Pons (tissue), 1 donor: ENCODE results near the gene IL24.

Experiments used
- DNase-seq: peaks from one replicate; pipeline ENCODE4 v3.0.0-alpha.2; 2016; ENCODE audit warnings: low spot score

IL24 gene

DNA sequence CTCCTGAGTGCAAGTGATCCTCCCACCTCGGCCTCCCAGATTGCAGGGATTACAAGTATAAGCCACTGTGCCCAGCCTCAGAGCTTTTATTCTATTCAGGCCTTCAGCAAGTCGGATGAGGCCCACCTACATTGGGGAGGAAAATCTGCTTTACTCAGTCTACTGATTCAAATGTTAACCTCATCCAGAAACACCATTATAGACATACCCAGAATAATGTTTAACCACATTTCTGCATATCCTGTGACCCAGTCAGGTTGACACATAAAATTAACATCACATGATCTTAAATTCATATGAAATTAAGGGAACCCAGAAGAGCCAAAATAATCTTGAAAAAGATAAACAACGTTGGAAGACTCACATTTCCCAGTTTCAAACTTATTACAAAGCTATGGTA is 16.9 kb upstream of the IL24 start:
- no peak for DNase-seq

DNA sequence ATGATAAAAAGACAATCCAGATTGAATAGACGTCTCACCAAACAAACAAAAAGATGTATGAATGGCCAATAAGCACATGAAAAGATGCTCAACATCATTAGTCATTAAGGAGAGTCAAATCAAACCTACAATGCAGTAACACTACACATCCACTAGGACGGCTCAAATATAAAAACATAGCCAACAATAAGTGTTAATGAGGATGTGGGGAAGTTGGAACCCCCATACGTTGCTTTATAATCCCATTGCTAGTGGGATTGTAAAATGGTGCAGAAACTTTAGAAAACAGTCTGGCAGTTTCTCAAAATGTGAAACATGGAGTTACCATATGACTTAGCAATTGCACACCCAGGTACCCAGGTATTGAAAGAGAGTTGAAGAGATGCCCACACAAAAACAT is 14.7 kb upstream of the IL24 start:
- no peak for DNase-seq

DNA sequence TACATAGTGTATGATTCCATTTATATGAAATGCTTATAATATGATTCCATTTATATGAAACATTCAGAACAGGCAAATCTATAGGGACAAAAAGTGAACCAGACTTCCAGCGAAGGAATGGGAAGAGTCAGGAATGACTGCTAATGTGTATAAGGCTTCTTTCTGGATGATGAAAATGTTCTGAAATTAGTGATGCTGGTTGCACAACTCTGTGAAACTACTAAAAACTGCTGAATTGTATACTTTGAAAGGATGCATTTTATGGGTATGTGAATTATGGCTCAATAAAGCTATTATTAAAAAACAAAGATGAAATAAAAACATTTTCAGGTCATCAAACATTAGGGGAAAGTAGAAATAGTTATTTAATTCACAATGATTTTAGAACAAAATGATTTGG is 14.1 kb upstream of the IL24 start:
- no peak for DNase-seq

DNA sequence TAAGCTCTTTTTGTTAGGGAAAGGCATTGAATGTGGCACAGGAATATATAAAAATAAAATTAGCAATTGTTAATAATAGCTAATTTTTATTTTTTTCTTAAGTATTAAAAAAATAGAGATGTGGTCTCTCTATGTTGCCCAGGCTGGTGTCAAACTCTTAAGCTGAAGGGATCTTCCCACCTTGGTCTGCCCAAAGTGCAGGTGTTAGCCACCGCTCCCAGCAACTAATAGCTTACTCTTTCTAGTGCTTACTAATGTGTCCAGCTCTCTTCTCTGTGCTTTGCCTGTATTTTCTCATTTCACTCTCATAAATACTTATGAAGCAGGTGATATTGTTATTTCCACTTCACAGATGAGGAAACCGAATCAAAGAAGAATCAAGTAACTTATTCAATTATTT is 13.4 kb upstream of the IL24 start:
- DNase-seq: no peak

DNA sequence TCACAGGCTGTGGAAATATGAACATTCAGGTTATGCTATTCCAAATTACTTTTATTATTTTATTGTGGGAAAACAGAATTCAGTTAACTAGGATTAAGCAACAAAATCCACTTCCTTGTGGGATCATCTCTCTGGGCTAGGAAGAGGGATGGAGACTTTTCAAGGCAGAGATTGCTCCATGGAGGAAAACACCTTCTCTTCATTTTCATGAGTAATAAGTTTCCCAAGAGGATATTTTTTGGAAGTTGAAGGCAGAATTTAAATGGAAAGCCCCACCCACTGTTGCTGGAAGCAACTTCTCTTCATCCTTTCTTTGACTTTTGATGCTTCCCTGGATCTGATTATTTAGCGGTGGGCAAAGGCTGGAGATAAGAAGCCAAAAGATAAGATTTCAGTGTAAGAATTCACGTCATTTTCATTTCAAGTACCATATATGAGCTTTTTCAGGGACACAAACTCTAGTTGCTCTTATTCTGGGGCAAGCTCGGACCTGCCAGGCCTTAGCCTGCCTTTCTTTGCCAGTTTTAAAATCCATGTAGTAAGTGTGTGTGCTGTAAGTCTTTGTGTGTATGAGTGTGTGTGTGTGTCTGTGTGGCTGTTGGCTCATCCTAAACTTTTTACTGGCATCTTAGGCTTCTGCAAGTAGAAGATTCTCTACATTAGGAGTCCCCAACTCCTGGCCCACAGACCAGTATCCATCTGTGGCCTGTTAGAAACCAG is 11.7 kb upstream of the IL24 start:
- DNase-seq: no peak

DNA sequence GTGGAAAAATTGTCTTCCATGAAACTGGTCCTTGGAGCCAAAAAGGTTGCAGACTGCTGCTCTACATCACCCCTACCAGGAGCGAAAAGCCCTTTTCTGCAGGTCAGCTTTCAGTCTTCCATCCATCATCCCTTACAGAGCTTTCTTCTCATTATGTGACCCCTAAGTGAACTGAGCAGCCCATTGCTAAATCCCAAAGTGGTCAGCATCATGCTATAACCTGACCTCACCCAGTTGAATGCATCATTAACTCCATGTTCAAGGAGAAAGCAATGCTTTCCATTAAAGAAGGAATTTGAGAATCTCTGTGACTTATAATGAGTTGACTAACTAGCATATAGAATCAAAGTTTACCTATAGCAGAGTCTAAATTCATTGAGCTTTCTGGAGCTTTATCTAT is 10.4 kb upstream of the IL24 start:
- DNase-seq: no peak

DNA sequence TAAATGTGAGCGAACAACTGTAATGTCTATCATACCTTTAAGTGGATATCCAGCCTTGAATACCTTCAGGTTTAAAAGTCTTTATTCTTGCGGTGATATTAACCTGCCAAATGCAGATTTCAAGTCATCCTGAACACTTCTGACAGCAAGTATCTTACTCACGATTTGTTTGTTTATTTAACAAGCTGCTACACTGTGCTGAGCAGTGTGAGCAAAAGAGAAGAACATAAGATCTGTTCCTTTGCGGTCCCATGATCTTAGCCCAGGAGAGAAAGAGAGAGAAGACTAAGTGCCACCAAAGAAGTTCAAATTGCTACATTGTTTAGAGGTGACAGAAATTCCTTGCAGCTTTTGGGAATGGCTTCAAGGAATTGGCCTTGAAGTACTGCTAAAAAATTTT is 9.5 kb upstream of the IL24 start:
- no peak for DNase-seq

DNA sequence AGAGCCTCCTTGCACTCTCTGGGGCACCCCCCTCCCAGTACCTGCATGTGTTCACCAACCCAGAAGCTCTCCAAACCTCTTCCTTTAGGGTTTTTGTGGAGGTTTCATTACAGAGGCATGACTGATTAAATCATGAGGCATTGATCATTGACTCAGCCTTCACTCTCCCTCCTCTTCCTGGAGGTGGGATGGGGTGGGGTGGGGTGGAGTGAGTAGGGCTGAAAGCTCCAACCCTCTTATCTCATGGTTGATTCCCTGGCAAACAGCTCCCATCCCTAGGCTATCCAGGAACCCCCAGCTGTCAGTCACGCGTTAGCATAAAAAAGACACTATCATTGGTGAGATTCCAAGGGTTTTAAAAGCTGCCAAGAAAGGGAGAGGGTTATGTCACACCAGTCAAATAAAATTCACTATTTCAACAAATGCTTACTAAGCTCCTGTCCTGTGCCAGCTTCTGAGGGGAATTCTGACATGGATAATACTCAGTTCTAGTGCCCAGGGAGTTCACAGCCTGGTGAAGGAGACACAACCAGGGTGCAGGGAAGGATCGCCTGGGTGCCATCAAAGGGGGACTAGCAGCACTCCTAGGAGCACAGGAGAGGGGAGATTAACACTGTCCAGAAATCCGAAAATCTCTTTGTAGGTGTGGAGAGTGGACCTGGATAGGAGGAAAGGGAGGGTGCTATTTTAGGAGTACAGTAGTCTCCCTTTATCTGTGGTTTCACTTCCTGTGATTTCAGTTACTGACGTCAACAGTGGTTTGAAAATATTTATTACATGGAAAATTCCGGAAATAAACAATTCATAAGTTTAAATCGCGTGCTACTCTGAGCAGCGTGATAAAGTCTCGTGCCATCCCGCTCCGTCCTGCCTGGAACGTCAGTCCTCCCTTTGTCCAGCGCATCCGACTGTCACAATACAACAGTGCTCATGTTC is 6.8 kb upstream of the IL24 start:
- DNase-seq: no peak

DNA sequence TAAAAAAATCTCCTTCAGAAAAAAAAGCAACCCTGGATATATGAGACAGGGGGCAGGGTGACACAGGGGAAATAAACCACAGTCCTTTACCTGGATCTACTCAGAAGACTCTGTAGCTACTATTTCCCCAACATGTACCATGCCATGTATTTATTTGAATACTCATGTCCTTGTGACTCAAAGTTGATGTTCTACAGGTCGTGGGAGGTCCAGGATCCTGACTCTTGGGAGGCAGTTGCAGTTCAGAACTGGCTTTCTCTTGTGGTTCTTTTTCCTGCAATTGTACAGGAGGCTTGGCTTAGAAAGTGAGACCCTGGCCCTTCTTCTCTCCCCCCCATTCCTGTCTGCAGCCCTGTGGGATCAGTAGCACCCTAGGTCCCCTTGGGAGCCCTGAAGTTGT is 5.8 kb upstream of the IL24 start:
- no peak for DNase-seq

DNA sequence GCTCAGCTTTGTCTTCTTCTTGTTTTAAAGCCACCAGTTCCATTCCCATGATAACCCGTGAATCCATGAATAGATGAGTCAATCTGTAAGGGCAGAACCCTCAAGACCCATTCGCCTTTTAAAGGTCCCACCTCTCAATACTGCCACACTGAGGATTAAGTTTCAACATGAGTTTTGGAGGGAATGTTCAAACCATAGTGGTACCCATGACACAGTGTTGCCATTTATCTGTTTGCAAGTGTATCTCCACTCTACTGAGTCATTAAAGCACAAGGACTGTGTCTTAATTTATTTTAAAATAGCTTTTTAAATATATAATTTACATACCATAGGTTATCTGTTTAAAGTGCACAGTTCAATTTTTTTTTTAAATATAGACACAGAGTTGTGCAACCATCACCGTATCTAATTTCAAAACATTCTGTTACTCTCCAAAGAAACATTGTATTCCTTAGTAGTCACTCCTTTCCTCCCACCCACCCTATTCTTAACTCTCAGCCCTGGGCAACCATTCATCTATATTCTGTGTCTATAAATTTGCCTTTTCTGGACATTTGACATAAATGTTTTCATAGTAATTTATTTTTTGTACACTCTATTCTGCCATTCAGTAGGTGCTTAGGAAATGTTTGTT is 4.8 kb upstream of the IL24 start:
- DNase-seq: no peak

DNA sequence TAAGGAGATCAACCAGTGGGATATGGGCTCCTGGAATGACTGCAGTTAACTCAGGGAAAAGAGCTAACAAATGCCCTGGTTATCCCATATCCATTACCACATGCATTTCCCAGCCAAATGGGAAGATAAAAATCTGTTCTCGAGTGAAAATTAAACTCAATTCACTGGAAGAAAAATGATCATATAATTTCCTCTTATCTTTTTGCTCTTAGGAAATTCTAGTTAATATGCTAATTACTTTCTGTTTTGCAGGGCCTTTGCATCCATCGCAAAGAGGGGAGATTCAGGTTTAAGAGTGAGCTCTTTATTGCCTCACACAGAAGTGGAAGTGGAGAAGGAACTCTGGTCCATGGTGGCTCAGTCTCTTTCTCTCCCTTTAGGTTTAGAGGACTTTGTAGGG is 3.9 kb upstream of the IL24 start:
- DNase-seq: no peak

DNA sequence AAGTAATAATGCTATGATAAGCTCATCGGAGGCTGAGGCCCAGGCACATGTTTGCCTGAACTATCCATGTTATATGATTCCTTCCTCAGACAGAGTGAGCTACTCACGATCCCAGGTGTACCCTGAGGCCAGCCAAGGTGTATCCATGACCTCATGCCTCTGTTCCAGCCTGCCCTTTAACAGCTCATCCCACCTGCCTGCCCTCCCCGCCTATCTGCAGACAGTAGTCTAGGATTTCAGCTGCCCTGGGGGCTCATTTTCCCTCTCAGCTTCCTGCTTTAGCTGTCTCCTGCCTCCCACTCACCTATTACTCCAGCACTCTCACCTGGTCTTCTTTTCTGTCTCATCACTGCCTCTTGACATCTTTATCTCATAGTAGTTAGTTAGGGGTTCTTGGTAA is 1.9 kb upstream of the IL24 start:
- DNase-seq: no peak

DNA sequence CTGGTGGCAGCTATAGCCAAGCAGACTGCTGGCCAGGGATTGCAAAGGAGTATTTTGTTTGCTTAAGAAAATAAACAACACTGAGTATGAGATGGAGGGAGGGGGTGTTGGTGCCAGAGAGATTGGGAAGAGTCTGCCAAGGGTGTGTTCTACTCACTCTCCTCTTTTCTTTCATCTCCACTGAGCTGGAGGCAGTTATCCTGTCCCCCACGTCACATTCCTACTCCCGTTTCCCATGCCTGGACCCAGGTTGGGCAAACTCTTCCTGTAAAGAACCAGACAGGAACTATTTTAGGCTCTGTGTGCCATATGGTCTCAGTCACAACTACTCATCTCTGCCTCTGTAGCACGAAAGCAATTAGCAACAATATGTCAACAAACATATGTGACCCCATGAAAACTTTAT is 1.4 kb upstream of the IL24 start:
- DNase-seq: no peak

DNA sequence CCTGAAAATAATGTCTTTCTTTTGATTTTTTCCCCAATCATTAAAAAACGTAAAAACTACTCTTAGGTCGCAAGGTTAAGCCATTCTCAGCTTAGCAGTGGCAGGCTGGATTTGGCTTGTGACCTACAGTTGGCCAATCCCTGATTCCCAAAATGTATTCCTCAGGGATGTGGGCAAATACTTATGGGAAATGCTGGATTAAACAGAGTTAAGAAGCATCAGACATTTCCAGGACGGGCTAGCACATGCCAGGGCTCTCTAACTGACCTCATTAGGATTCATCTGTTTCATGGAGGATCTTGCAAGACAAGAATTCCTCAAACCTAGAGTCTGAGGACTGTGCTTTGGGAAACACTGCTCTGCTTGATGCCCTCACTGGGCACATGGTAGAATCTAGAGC is 982 bp upstream of the IL24 start:
- no peak for DNase-seq

DNA sequence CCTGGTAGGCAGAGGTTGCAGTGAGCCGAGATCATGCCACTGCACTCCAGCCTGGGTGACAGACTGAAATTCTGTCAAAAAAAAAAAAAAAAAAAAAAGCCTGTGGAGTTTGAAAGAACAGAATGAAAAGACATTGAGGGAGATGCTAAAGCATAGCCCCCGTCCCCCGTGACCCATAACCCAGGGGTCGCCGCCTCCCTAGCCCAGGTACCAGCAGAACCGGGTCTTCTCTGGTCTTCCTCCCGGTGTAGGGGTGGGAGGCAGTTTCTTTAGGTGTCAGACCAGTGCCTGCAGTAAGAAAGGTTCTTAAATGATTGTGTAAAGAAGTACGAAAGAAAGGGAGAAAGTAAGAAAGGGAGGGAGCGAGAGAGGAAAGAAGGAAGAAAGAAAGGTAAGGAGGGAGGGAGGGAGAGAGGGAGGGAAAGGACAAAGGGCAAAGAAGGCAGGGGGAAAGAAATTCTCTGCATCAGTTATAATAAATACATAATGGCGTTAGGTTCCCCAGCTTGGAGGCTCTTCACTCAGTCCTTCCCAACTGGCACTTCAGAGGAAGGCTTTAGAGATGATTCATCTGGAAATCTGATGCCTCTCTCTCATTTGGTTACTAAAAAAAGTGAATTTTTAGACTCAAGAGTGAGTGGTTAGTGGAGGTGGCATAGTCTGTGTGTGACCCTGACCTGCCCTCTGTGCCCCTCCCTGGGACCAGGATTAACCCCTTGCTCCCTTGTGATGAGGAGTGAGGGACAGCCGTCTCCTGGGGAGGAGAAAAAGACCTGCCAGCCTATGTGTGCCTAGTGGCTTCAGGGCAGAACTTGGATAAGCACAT is 1.1 kb downstream of the IL24 start:
- DNase-seq: no peak

DNA sequence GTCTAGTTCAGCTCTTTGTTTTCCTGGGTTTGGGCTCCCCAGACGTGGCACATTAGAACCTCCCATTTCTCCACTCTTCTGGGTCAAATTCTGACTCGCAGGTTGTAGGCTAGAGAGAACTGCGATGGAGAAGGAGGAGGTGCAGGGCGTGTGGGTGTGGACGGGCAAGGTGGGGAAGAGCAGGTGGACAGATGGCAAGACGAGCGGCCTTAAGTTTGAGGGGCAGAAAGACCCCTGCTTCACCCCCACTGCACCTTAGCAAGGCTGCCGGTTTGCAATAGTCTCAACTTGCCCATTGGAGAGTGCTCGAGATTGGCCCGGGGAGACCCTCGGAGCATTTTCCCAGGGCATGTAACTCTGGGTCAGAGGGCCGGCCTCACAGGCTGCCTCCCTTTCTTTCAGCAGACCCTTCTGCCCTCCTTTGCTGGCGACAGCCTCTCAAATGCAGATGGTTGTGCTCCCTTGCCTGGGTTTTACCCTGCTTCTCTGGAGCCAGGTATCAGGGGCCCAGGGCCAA is 1.7 kb downstream of the IL24 start:
- no peak for DNase-seq

DNA sequence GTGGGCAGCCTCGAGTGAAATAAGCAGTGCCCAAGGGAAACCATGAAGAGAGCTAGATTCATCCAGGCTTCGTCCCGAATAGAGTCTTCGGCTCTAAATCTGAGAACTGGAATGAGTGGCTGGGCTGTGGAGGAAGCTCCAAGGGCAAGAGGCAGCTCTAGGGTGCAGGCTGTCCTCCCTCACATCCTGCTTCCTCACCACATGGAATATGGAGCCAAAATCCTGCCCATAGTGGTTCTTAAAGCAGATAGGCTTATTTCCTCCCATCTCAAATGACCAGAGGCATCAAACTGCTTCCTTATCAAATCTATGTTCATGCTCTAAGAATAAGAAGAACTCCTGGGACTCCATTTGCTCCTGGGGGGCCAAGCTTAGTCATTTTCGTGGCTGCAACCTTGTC is 2.5 kb downstream of the IL24 start:
- DNase-seq: no peak

DNA sequence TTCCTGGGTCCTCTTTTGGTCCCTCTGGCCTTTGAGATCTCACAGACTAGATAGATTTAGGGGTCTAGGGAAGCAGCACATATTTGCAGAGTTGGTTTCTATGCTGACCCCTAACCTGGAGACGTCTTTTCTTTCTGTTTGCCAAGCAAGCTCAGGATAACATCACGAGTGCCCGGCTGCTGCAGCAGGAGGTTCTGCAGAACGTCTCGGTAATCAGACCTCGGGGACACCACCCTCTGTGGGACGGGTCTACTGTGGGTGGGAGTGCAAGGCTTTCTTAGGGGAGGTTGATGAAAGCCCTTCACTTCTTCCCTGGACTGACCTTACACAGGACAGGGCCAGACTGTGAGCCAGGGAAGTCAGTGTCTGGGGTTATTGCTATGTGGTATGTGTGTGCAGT is 2.9 kb downstream of the IL24 start:
- DNase-seq: no peak

DNA sequence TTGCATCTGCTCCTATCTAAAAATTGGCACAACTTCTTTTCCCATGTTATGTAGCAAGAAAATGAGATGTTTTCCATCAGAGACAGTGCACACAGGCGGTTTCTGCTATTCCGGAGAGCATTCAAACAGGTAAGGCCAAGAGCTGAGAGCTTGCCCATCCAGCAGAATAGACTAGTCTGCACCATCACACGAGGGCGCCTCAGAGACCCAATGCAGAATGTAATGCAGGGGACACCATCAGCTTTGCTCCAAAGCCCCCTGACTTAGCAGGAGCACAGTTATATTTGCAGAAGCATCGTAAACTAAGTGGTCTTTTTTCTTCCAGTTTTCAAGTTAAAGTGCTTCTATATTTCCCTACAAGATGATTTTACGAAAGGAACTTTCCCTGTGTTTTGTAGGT is 4.7 kb downstream of the IL24 start:
- DNase-seq: no peak

DNA sequence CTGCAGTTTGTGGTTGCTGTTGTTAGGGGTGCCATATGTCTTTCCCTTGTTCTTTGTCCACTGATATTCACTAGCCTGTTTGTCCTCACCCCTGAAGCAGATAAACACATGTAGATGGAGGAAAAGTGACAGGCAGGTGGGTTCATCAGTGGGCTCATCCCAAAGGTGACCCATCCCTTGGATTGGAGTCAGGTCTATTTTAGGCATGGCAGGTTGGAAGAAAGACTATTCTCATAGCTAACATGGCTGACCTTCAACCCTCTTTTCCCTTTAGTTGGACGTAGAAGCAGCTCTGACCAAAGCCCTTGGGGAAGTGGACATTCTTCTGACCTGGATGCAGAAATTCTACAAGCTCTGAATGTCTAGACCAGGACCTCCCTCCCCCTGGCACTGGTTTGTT is 5.5 kb downstream of the IL24 start:
- DNase-seq: no peak

DNA sequence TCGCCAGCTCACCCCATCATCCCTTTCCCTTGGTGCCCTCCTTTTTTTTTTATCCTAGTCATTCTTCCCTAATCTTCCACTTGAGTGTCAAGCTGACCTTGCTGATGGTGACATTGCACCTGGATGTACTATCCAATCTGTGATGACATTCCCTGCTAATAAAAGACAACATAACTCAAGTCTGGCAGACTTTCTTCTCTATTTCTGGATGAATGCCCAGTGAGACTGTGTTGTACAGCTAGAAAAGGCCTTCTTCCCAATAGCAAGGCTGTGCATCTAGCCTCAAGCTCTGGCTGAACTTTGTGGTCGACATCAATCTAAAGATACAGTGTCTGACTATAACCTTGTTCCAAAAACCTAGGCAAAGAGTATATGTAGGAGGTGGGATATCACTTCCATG is 6.4 kb downstream of the IL24 start:
- DNase-seq: no peak
